ENCODE results near the gene KRT86. TPM values are rescaled to one million over a fixed set of nuclear protein-coding genes. Genes with fewer than 3 reads are reported as not detected.
A peak's percentile ranks its signal among the peaks of the same experiment; 100 is the strongest.

KRT86 gene
- total RNA-seq, 2 experiments from 2014 or later, result not detected

DNA sequence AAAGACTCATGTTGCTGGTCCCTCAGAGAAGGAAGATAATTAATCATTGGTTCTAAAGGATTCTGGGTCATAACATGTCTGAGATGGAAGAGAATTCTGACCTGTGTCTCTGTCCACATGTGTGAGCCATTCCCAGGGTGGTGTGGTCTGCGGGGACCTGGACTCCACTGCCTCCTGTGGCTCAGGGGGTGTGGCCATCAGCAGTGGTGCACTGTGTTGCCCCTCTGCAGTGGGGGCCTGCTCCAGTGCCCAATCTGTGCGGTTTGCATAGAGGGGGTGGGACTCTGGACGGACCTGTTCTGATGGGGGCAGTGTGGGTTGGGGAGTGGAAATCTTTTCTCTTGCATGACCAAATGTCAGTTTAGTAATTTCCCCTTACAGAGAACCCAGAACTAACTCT, 79.3 kb downstream of the KRT86 start:
- no peak overlapping the region for H3K27ac Mint-ChIP-seq
- intact Hi-C loops (cut with DNase I, micrococcal nuclease), result no loop called here
- TF ChIP-seq CTCF (IDR thresholded peaks at IDR 0.05), result no peak

DNA sequence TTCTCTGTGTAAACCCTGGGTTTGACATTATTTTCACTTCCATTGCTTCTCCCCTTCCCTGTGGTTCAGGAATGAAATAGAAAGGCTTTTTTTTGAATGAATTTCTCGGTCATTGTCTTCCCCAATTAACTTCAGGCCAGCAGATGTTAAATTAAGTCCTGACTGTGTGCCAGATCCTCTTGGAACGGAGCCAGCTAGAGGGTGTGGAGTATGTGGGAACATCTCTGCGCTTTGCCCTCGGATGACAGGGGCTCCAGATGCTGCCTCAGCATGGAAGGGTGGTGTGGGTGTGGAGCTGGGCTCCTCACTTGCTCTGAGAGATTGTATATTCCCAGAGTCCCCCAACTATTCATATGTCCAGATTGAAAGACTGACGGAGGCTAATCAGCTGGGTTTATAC, 79.8 kb downstream of the KRT86 start:
- Histone ChIP-seq H3K4me1 (ENCODE audit: insufficient read depth, low read length) (peaks cover 33% of the 10 kb centered on the region), H3K9me3 (ENCODE audit: control insufficient read depth in 1 of 2, insufficient read depth in 1 of 2, low read length in 2 of 2) (no peaks in the 10 kb centered on the region), H3K27me3 (ENCODE audit: control insufficient read depth in 1 of 2, insufficient read depth in 2 of 2, low read length in 2 of 2) (no peaks in the 10 kb centered on the region), H3K36me3 (ENCODE audit: insufficient read depth, low read length) (no peaks in the 10 kb centered on the region), H3K27ac (ENCODE audit: low read depth in 1 of 2, low read length in 2 of 2) (no peak overlapping the region), H3K4me3 (ENCODE audit: low read length) (no peak overlapping the region)
- CTCF ChIA-PET, result no interaction called here
- peak in 1 of 14 experiments; percentile 2 for DNase-seq
- intact Hi-C loops (cut with DNase I, micrococcal nuclease), result no loop called here
- H3K36me3 Mint-ChIP-seq (ENCODE audit: low read depth), result no peaks in the 10 kb centered on the region
- no peaks in the 10 kb centered on the region for H3K9me3 Mint-ChIP-seq
- no peaks in the 10 kb centered on the region for H3K27me3 Mint-ChIP-seq
- H3K27ac Mint-ChIP-seq, result no peak overlapping the region
- POLR2A ChIA-PET, result no interaction called here
- no peak for ATAC-seq (ENCODE audit: poor library complexity)
- no peak for TF ChIP-seq CTCF (IDR thresholded peaks at IDR 0.05)
- H3K4me3 Mint-ChIP-seq, result no peak overlapping the region
- peaks cover 40% of the 10 kb centered on the region for H3K4me1 Mint-ChIP-seq (ENCODE audit: low read depth)

More for the DNA sequence above, 79.3 kb downstream of the KRT86 start:
- H3K9me3 ChIP-seq (ENCODE audit: control insufficient read depth in 1 of 2, insufficient read depth in 1 of 2, low read length in 2 of 2), result no peaks in the 10 kb centered on the region
- no peaks in the 10 kb centered on the region for H3K27me3 ChIP-seq (ENCODE audit: control insufficient read depth in 1 of 2, insufficient read depth in 2 of 2, low read length in 2 of 2)
- no peaks in the 10 kb centered on the region for H3K27me3 Mint-ChIP-seq
- POLR2A ChIA-PET, result no interaction called here
- ATAC-seq (ENCODE audit: poor library complexity) (no peak), DNase-seq (peak in 1 of 14 experiments; percentile 21)
- H3K4me3 Mint-ChIP-seq, result no peak overlapping the region
- CTCF ChIA-PET, result interaction anchor here (2.6 kb wide), 1 partner anchor 26 kb away, joined by 10 read pairs; no protein-coding TSS in a partner anchor
- H3K4me1 ChIP-seq (ENCODE audit: insufficient read depth, low read length), result peaks cover 29% of the 10 kb centered on the region
- H3K27ac ChIP-seq (ENCODE audit: low read depth in 1 of 2, low read length in 2 of 2), result no peak overlapping the region
- H3K36me3 ChIP-seq (ENCODE audit: insufficient read depth, low read length), result no peaks in the 10 kb centered on the region
- no peak overlapping the region for H3K4me3 ChIP-seq (ENCODE audit: low read length)
- H3K4me1 Mint-ChIP-seq (ENCODE audit: low read depth), result peaks cover 36% of the 10 kb centered on the region
- no peaks in the 10 kb centered on the region for H3K9me3 Mint-ChIP-seq
- H3K36me3 Mint-ChIP-seq (ENCODE audit: low read depth), result no peaks in the 10 kb centered on the region

DNA sequence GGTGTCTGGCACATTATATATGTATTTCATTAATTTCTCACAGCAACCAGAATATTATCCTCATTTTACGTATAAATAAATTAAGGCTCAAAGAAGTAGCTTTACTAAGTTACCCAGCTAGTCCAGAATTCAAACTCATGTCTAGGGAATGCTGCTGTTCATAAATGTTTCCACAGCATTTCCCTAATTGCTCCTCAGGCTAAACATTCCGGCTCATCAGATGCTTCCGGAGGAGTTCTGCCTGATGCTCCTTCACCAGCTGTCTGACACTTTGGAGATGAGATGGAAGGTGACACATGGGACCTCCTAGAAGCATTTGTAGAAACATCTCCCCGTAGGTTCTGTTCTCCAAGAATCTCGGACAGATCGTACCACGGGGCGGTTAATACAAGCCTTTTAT, 80.7 kb downstream of the KRT86 start:
- Mint-ChIP-seq H3K4me1 (ENCODE audit: low read depth) (peaks cover 47% of the 10 kb centered on the region), H3K27ac (no peak overlapping the region), H3K9me3 (no peaks in the 10 kb centered on the region), H3K27me3 (no peaks in the 10 kb centered on the region), H3K36me3 (ENCODE audit: low read depth) (no peaks in the 10 kb centered on the region), H3K4me3 (no peak overlapping the region)
- Histone ChIP-seq H3K4me1 (ENCODE audit: insufficient read depth, low read length) (peaks cover 39% of the 10 kb centered on the region), H3K36me3 (ENCODE audit: insufficient read depth, low read length) (no peaks in the 10 kb centered on the region), H3K9me3 (ENCODE audit: control insufficient read depth in 1 of 2, insufficient read depth in 1 of 2, low read length in 2 of 2) (no peaks in the 10 kb centered on the region), H3K27ac (ENCODE audit: low read depth in 1 of 2, low read length in 2 of 2) (no peak overlapping the region), H3K27me3 (ENCODE audit: control insufficient read depth in 1 of 2, insufficient read depth in 2 of 2, low read length in 2 of 2) (no peaks in the 10 kb centered on the region), H3K4me3 (ENCODE audit: low read length) (no peak overlapping the region)
- CTCF ChIA-PET, result no interaction called here
- TF ChIP-seq CTCF (IDR thresholded peaks at IDR 0.05), result no peak
- no peak for ATAC-seq (ENCODE audit: poor library complexity)
- intact Hi-C loops (cut with DNase I, micrococcal nuclease), result no loop called here
- POLR2A ChIA-PET, result no interaction called here
- DNase-seq, result peak in 1 of 14 experiments; percentile 7
